SU-DHL-6 (cell line): Measurements from ENCODE around the gene EDDM13.

Experiments used
- EZH2phosphoT487 ChIP-seq: fragments of 200-600 bp; sonication (generic), shearing (Covaris generic); conservative IDR thresholded peaks from 2 replicates; pipeline ENCODE4 v1.6.1; 2018; ENCODE audit warnings: mild to moderate bottlenecking, antibody characterized with exemption, low read length, moderate library complexity, mixed read lengths
- TF ChIP-seq, protein P1 (sequence below): fragments of 200-600 bp; sonication (generic); IDR thresholded peaks from one replicate; pipeline ENCODE4 v1.5.1; 2017; ENCODE audit warnings: antibody characterized with exemption, mild to moderate bottlenecking, low read length, moderate library complexity; ENCODE audit not compliant: insufficient read depth, poor library complexity, severe bottlenecking

DNA sequence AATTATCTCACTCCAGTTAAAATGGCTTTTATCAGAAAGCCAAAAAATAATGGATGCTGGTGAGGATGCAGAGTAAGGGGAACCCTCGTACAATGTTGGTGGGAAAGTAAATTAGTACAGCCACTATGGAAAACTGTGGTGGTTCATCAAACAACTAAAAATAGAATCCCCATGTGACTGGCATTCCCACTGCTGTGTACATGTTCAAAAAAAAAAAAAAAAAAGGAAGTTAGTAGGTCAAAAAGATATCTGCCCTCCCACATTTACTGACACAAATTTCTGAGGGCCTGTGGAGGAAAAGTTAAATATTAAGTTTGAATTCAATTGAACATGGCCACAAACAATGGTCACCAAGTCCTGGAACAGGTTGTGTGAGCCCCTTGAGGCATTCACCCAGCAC is 51.9 kb downstream of the EDDM13 start:
- TF ChIP-seq, protein P1, sequence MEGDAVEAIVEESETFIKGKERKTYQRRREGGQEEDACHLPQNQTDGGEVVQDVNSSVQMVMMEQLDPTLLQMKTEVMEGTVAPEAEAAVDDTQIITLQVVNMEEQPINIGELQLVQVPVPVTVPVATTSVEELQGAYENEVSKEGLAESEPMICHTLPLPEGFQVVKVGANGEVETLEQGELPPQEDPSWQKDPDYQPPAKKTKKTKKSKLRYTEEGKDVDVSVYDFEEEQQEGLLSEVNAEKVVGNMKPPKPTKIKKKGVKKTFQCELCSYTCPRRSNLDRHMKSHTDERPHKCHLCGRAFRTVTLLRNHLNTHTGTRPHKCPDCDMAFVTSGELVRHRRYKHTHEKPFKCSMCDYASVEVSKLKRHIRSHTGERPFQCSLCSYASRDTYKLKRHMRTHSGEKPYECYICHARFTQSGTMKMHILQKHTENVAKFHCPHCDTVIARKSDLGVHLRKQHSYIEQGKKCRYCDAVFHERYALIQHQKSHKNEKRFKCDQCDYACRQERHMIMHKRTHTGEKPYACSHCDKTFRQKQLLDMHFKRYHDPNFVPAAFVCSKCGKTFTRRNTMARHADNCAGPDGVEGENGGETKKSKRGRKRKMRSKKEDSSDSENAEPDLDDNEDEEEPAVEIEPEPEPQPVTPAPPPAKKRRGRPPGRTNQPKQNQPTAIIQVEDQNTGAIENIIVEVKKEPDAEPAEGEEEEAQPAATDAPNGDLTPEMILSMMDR, result no peak
- TF ChIP-seq EZH2phosphoT487, result no peak
